Endothelial cell of coronary artery (primary cell): ENCODE measurements around the gene ITPR3. TPM values are rescaled to one million over a fixed set of nuclear protein-coding genes. Genes with fewer than 3 reads are reported as not detected.

Experiments
- total RNA-seq: library from RNA; depleted of rRNA; stranded (reverse); fragments of >200 nt; gene quantifications from 2 replicates; pipeline ENCODE4 v1.2.3, GENCODE V29; 2014

ITPR3 gene
- 45.8 and 54.4 TPM in 2 replicates for total RNA-seq

DNA sequence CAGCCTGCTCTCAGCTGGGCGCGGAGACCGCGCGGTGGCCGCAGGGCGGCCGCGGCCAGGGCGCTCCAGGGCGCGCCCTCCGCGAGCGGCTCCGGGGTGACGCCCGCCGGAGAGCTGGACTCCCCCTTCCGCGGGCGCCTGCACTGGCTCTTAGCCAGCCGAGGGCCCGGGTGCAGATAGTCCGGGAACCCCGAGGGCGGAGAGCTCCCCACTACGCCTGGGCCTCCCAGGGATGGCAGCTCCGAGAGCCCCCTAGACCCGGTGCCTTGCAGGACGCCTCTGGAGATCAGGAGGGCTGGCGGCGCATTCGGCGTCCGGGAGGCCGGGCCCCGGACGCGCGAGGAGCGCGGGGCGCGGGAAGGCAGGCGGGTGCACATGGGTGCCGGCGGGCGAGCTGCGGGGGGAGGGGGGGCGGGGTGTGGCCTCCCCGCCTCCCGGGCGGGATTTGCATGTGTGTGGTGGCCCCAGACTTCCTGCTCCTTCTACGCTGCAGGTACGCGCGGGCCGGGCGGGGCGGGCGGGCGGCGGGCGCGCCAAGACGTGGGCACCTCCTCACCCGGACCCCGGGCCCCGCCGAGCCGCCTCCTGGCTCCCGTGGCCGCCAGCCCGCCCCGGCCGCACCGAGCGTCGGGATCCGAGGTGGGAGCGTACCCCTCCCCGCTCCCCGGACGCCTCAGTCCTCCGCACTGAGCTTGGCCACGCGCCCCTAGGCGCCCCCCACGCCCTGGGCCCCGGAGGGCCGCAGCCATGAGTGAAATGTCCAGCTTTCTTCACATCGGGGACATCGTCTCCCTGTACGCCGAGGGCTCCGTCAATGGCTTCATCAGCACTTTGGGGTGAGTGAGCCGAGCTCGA lies at the start of gene ITPR3:
Gene ITPR3, plus strand, starts transcription at position 467 of the 855 bp plus-strand sequence. Its CDS starts 281 bp downstream, at position 748.

GRCh38 chr6:33579828-33580714 lies 41.1 kb upstream of the ITPR3 start, which contains the start of gene BAK1:
Gene BAK1 (minus strand): TSS chr6:33580276. CDS start chr6:33577604, 2,672 bp downstream.

GRCh38 chr6:33711140-33712129 lies 90.3 kb downstream of the ITPR3 start, which contains the start of gene UQCC2:
Gene UQCC2 (minus strand): TSS chr6:33711700. CDS start chr6:33711686, 14 bp downstream.

Other genes with a start within 250 kb of the ITPR3 start
- 8.0 and 25.3 TPM in 2 replicates for gene KIFC1, start 229.5 kb upstream of the ITPR3 start, total RNA-seq
- gene PHF1, start 210.3 kb upstream of the ITPR3 start, total RNA-seq: 7.6 and 12.4 TPM in 2 replicates
- 46.1 and 59.4 TPM in 2 replicates for gene CUTA, start 203.2 kb upstream of the ITPR3 start, total RNA-seq
- gene SYNGAP1, start 201.3 kb upstream of the ITPR3 start, total RNA-seq: 1.6 and 2.2 TPM in 2 replicates
- gene ZBTB9, start 166.7 kb upstream of the ITPR3 start, total RNA-seq: 5.5 and 5.9 TPM in 2 replicates
- gene BAK1, start 41.0 kb upstream of the ITPR3 start, total RNA-seq: 16.8 and 24.3 TPM in 2 replicates
- gene UQCC2, start 90.4 kb downstream of the ITPR3 start, total RNA-seq: 23.2 and 23.3 TPM in 2 replicates
- gene IP6K3, start 125.6 kb downstream of the ITPR3 start, total RNA-seq: not detected in 2 replicates
- gene LEMD2, start 167.8 kb downstream of the ITPR3 start, total RNA-seq: 33.0 and 57.7 TPM in 2 replicates
- not detected in 2 replicates for gene MLN, start 182.7 kb downstream of the ITPR3 start, total RNA-seq